ENCODE results near the gene MAPK8. TPM values are rescaled to one million over a fixed set of nuclear protein-coding genes. Genes with fewer than 3 reads are reported as not detected.
A peak's percentile ranks its signal among the peaks of the same experiment; 100 is the strongest.

The MAPK8 gene
- total RNA-seq, 1 experiment from 2014 or later: 52.9 TPM

DNA sequence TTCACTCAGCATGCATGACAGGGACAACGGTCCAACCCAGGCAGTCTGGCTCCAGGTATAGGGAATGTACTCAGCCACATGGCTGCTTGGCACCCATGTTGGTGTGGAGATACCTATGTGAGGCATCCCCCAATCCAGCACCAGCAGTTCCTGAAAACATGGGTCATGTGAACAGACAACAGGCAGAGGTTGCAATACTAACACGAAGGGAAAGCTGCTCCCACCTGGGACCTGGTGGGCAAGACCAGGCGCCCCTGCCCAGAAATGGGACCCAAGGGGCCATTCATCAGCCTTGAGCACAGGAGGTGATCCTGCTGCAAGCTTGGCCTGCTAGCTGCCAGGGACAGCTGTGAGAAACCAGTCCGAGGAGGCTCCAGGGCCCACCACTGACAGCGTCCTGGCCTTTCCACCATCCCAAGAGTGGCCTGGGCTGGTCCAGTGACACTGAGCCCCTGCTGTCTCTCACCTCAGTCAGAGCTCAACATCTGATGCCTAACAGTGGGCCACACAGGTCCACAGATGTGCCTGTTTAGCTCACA lies 156.1 kb downstream of the MAPK8 start:
- CTCF ChIA-PET: interaction anchor here (3.6 kb wide), 1 partner anchor 17 kb away, joined by 34 read pairs; no protein-coding TSS in a partner anchor
- ATAC-seq: no peak
- Mint-ChIP-seq H3K9me3 (peaks cover 5% of the 10 kb centered on the region; the same call in 1 of the 2 replicates), H3K4me1 (peaks cover 17% of the 10 kb centered on the region), H3K27ac (no peak overlapping the region), H3K4me3 (no peak overlapping the region), H3K27me3 (ENCODE audit: low read depth) (peaks cover 13% of the 10 kb centered on the region), H3K36me3 (peaks cover 3% of the 10 kb centered on the region)
- DNase-seq (ENCODE audit: low spot score): no peak
- POLR2A ChIA-PET: no interaction called here
- TF ChIP-seq, protein P1, sequence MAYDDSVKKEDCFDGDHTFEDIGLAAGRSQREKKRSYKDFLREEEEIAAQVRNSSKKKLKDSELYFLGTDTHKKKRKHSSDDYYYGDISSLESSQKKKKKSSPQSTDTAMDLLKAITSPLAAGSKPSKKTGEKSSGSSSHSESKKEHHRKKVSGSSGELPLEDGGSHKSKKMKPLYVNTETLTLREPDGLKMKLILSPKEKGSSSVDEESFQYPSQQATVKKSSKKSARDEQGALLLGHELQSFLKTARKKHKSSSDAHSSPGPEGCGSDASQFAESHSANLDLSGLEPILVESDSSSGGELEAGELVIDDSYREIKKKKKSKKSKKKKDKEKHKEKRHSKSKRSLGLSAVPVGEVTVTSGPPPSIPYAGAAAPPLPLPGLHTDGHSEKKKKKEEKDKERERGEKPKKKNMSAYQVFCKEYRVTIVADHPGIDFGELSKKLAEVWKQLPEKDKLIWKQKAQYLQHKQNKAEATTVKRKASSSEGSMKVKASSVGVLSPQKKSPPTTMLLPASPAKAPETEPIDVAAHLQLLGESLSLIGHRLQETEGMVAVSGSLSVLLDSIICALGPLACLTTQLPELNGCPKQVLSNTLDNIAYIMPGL (CRISPR knock-in tag; IDR thresholded peaks at IDR 0.05): no peak
- no peak for TF ChIP-seq USF1 (CRISPR knock-in tag; IDR thresholded peaks at IDR 0.05)

DNA sequence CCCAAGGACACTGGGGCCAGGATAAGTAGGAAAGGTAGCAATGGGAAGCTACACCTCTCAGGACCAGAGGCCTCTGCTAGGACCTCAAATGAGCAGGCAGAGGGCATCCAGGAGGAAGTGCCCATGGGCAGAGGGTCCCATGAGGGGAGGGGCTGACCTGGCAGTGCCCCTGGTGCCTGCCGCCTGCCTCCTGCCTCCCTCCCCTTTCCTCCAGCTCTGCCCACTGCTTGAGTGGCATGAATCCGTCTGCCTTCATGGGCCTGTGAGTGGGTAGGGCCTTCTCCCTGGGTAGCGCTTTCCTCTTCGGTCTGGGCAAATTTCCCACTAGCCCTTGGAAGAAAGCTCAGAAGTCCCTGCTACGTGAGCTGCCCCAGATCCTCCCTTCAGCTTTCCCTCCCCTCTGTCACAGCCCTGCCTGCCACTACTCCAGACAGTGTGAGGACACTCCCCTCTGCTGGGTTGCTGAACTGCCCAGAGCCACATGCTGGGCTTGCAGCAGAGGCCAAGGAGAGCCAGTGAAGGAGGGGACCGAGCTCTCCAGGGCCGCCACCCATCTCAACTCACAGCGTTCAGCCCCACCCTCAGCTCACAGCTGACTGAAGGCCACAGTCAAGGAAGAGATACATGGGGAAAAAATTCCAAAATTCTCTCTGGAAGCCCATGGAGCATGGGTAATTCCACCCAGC lies 157.0 kb downstream of the MAPK8 start:
- no peak for DNase-seq (ENCODE audit: low spot score)
- Mint-ChIP-seq H3K4me1 (peaks cover 21% of the 10 kb centered on the region), H3K27ac (peak overlapping the region; percentile 68; the same call in 1 of the 2 replicates), H3K4me3 (no peak overlapping the region), H3K27me3 (ENCODE audit: low read depth) (peaks cover 15% of the 10 kb centered on the region), H3K9me3 (peaks cover 5% of the 10 kb centered on the region; the same call in 1 of the 2 replicates), H3K36me3 (peaks cover 3% of the 10 kb centered on the region)
- ChIA-PET POLR2A (no interaction called here), CTCF (interaction anchor here (0.6 to 3.6 kb wide), 5 partner anchors 9 to 193 kb away, joined by 3 to 34 read pairs (median 4); no protein-coding TSS in a partner anchor)
- TF ChIP-seq, protein P2, sequence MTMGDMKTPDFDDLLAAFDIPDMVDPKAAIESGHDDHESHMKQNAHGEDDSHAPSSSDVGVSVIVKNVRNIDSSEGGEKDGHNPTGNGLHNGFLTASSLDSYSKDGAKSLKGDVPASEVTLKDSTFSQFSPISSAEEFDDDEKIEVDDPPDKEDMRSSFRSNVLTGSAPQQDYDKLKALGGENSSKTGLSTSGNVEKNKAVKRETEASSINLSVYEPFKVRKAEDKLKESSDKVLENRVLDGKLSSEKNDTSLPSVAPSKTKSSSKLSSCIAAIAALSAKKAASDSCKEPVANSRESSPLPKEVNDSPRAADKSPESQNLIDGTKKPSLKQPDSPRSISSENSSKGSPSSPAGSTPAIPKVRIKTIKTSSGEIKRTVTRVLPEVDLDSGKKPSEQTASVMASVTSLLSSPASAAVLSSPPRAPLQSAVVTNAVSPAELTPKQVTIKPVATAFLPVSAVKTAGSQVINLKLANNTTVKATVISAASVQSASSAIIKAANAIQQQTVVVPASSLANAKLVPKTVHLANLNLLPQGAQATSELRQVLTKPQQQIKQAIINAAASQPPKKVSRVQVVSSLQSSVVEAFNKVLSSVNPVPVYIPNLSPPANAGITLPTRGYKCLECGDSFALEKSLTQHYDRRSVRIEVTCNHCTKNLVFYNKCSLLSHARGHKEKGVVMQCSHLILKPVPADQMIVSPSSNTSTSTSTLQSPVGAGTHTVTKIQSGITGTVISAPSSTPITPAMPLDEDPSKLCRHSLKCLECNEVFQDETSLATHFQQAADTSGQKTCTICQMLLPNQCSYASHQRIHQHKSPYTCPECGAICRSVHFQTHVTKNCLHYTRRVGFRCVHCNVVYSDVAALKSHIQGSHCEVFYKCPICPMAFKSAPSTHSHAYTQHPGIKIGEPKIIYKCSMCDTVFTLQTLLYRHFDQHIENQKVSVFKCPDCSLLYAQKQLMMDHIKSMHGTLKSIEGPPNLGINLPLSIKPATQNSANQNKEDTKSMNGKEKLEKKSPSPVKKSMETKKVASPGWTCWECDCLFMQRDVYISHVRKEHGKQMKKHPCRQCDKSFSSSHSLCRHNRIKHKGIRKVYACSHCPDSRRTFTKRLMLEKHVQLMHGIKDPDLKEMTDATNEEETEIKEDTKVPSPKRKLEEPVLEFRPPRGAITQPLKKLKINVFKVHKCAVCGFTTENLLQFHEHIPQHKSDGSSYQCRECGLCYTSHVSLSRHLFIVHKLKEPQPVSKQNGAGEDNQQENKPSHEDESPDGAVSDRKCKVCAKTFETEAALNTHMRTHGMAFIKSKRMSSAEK (CRISPR knock-in tag; IDR thresholded peaks at IDR 0.05; ENCODE audit: borderline replicate concordance): no peak
- no peak for TF ChIP-seq ZNF317 (CRISPR knock-in tag; IDR thresholded peaks at IDR 0.05; ENCODE audit: borderline replicate concordance, low read depth)
- no peak for TF ChIP-seq FOXJ3 (CRISPR knock-in tag; IDR thresholded peaks at IDR 0.05; ENCODE audit: borderline replicate concordance)
- no peak for TF ChIP-seq NR3C1 (CRISPR knock-in tag; conservative IDR thresholded peaks at IDR 0.05; ENCODE audit: low read depth)
- ATAC-seq: peak; percentile 25

- POLR2A ChIA-PET: no interaction called here
- no peak for ATAC-seq
These were observed 157.8 kb downstream of the MAPK8 start for GRCh38 chr10:48464121-48464870.

More at GRCh38 chr10:48464121-48464870, 157.8 kb downstream of the MAPK8 start:
- Mint-ChIP-seq H3K36me3 (peaks cover 3% of the 10 kb centered on the region), H3K27ac (no peak overlapping the region), H3K27me3 (ENCODE audit: low read depth) (peaks cover 15% of the 10 kb centered on the region), H3K9me3 (peaks cover 5% of the 10 kb centered on the region; the same call in 1 of the 2 replicates), H3K4me3 (no peak overlapping the region), H3K4me1 (peaks cover 21% of the 10 kb centered on the region)
- CTCF ChIA-PET: interaction anchor here (0.6 to 3.6 kb wide), 7 partner anchors 10 to 192 kb away, joined by 3 to 34 read pairs (median 4); no protein-coding TSS in a partner anchor
- DNase-seq (ENCODE audit: low spot score): no peak
- TF ChIP-seq ZNF219 (CRISPR knock-in tag; IDR thresholded peaks at IDR 0.05; ENCODE audit: borderline replicate concordance): no peak
- no peak for TF ChIP-seq RORB (CRISPR knock-in tag; IDR thresholded peaks at IDR 0.05)
- no peak for TF ChIP-seq SP1 (CRISPR knock-in tag; conservative IDR thresholded peaks at IDR 0.05)
- TF ChIP-seq ZNF425 (CRISPR knock-in tag; conservative IDR thresholded peaks at IDR 0.05): no peak
- TF ChIP-seq ZBTB21 (CRISPR knock-in tag; IDR thresholded peaks at IDR 0.05; ENCODE audit: borderline replicate concordance): no peak
- TF ChIP-seq USF2 (CRISPR knock-in tag; IDR thresholded peaks at IDR 0.05): no peak
- no peak for TF ChIP-seq FOXJ3 (CRISPR knock-in tag; IDR thresholded peaks at IDR 0.05; ENCODE audit: borderline replicate concordance)
- no peak for TF ChIP-seq ZNF396 (CRISPR knock-in tag; IDR thresholded peaks at IDR 0.05; ENCODE audit: borderline replicate concordance)
- no peak for TF ChIP-seq E2F4 (CRISPR knock-in tag; IDR thresholded peaks at IDR 0.05; ENCODE audit: borderline replicate concordance, low read depth)
- TF ChIP-seq RELA (CRISPR knock-in tag; IDR thresholded peaks at IDR 0.05; ENCODE audit: borderline replicate concordance): no peak
